ENCODE data around the gene ZDHHC20. TPM values are rescaled to one million over a fixed set of nuclear protein-coding genes. Genes with fewer than 3 reads are reported as not detected.
A peak's percentile ranks its signal among the peaks of the same experiment; 100 is the strongest.

The ZDHHC20 gene
- total and polyA plus RNA-seq, 8 donors, result 93.2 to 123 (median 114) TPM

DNA sequence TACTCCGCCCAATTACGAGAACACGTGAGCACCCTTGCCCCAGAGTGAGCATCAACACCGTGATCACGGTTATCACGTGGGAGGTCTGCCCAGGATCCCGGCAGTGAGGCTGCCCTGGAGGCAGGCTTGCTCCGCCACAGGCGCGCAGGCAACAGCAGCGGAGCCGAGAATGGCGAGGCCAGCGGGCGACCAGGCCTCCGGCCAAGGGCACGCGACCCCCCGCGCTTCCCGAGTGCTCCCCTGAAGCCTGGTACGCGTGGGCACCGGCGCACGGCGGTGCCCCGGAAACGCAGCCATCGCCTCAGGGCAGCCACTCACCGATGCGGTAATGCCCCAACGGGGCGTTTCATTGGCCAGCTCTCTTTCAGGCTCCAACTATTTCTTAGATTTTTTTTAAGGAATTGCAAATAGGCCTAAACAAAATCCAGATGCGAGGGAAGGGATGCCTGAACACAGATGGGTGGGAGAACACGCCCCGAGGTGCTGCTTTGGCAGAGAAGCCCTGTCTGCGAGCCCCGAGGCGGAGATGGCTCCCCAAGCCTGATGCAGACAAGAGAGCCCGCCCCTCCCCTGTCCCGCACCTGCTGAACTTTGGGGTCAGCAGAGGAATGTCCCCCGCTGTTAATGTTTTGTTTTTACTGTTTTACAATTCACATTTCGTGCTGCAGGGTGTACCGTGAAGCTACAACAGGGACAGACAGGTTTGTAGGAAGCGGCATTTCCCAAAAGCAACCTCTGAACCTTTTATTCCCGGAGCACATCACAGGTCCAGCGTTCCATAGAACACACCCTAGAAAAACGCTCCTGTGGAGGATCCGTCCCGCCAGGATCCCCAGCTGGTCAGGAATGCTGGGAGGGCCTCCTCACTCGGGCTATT, 132.7 kb downstream of the ZDHHC20 start:
- intact Hi-C loops (cut with DNase I), result no loop called here
- ATAC-seq, result peak; percentile 95

DNA sequence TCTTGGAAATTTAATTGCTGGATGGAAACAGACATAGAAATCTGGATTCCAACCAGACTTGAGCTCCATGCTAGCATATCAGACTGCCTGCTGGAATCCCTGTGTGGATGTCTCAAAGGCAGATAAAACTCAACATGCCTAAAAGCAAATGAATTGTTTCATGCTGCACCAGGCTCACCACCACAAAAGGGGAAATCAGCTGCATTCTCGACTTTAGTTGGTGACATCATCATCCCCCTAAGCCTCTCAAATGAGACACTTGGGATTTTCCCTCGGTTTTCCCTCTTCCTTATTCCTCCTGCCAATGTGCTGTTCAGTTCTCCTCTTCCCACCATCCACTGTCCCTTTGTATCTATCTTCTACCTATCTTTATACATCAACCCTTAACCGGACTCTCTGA, 134.3 kb downstream of the ZDHHC20 start:
- TF ChIP-seq, protein P1, sequence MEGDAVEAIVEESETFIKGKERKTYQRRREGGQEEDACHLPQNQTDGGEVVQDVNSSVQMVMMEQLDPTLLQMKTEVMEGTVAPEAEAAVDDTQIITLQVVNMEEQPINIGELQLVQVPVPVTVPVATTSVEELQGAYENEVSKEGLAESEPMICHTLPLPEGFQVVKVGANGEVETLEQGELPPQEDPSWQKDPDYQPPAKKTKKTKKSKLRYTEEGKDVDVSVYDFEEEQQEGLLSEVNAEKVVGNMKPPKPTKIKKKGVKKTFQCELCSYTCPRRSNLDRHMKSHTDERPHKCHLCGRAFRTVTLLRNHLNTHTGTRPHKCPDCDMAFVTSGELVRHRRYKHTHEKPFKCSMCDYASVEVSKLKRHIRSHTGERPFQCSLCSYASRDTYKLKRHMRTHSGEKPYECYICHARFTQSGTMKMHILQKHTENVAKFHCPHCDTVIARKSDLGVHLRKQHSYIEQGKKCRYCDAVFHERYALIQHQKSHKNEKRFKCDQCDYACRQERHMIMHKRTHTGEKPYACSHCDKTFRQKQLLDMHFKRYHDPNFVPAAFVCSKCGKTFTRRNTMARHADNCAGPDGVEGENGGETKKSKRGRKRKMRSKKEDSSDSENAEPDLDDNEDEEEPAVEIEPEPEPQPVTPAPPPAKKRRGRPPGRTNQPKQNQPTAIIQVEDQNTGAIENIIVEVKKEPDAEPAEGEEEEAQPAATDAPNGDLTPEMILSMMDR (IDR thresholded peaks at IDR 0.05), result no peak
- no peak overlapping the region for H3K27ac ChIP-seq
- DNase-seq (no peak), ATAC-seq (no peak)
- H3K9me3 ChIP-seq, result no peaks in the 10 kb centered on the region
- intact Hi-C loops (cut with DNase I), result no loop called here
- no peak overlapping the region for H3K4me3 ChIP-seq
- H3K27me3 ChIP-seq, result no peaks in the 10 kb centered on the region
- peaks cover 0 to 3% of the 10 kb centered on the region in 2 donors for H3K4me1 ChIP-seq
- H3K36me3 ChIP-seq, result peaks cover 0 to 1% of the 10 kb centered on the region in 2 donors

More for the DNA sequence above, 132.7 kb downstream of the ZDHHC20 start:
- TF ChIP-seq, protein P1 (IDR thresholded peaks at IDR 0.05), result no peak
- Histone ChIP-seq H3K27ac (no peak overlapping the region), H3K4me1 (peaks cover 0 to 3% of the 10 kb centered on the region in 2 donors), H3K36me3 (no peaks in the 10 kb centered on the region), H3K27me3 (no peaks in the 10 kb centered on the region), H3K9me3 (no peaks in the 10 kb centered on the region), H3K4me3 (peak overlapping the region; percentile 32 to 37)
- DNase-seq, result peak in 3 of 4 donors; percentile 10 to 40 (median 37)

DNA sequence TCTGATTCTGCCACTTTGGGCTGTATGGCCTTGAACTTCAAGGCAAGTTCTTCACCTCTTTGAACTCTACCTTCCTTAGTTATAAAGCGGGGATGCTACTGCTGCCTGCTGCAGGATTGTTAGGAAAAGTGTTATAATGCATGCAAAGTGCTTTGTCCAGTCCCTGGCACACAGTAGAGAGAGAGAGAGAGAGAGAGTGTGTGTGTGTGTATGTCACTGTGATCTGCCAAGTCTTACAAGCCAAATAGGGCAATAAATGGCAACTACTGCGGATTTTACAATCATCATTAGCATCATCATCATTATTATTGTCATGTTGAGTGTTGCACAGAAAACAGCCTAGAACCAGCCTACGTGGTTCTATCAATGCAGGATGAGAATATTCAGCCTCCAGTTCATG, 136.1 kb downstream of the ZDHHC20 start:
- no peak overlapping the region for H3K27ac ChIP-seq
- peaks cover 0 to 2% of the 10 kb centered on the region in 2 donors for H3K9me3 ChIP-seq
- TF ChIP-seq, protein P1 (IDR thresholded peaks at IDR 0.05), result no peak
- intact Hi-C loops (cut with DNase I), result no loop called here
- H3K4me1 ChIP-seq, result peaks cover 0 to 3% of the 10 kb centered on the region in 2 donors
- peaks cover 0 to 8% of the 10 kb centered on the region in 2 donors for H3K36me3 ChIP-seq
- DNase-seq, result no peak
- ATAC-seq, result no peak
- no peak overlapping the region for H3K4me3 ChIP-seq
- H3K27me3 ChIP-seq, result no peaks in the 10 kb centered on the region

Other genes with a start within 250 kb of the ZDHHC20 start
- gene MICU2, start 144.9 kb upstream of the ZDHHC20 start, total RNA-seq, result 10 to 100 TPM; 32.4 to 35.2 TPM
- gene MICU2, start 144.9 kb upstream of the ZDHHC20 start, polyA plus RNA-seq (ENCODE audit: insufficient read length in 6 of 6), result 10 to 100 TPM; 68.6 to 96.7 (median 81.5) TPM
- gene FGF9, start 211.8 kb upstream of the ZDHHC20 start, total RNA-seq, result 1 to 10 TPM; 1.6 to 2.0 TPM
- 10 to 100 TPM; 18.5 to 35.3 (median 21.2) TPM for gene FGF9, start 211.8 kb upstream of the ZDHHC20 start, polyA plus RNA-seq (ENCODE audit: insufficient read length in 6 of 6)